Testis (tissue), 3 donors: ENCODE data around the gene KCNJ10. TPM values are rescaled to one million over a fixed set of nuclear protein-coding genes. Genes with fewer than 3 reads are reported as not detected.

Source experiments
- DNase-seq: peaks from one replicate; pipeline ENCODE4 v3.0.0-alpha.2; 2019
- H3K27ac ChIP-seq, 2 donors: fragments of 200-600 bp; sonication (generic); one replicate each; pipeline ENCODE4 v1.5.1; 2019
- H3K27me3 ChIP-seq: fragments of 200-600 bp; sonication (generic); one replicate; pipeline ENCODE4 v1.5.1; 2019
- H3K36me3 ChIP-seq: fragments of 200-600 bp; sonication (generic); one replicate; pipeline ENCODE4 v1.5.1; 2017; ENCODE audit warnings: low read depth; ENCODE audit errors: missing control alignments
- H3K4me1 ChIP-seq: fragments of 200-600 bp; sonication (generic); one replicate; pipeline ENCODE4 v1.5.1; 2019
- H3K4me3 ChIP-seq, 2 donors: fragments of 200-600 bp; sonication (generic); one replicate each; pipeline ENCODE4 v1.5.1; 2017 to 2019
- H3K9me3 ChIP-seq: fragments of 200-600 bp; sonication (generic); one replicate; pipeline ENCODE4 v1.5.1; 2017
- POLR2A ChIP-seq: fragments of 450-650 bp; IDR thresholded peaks from one replicate; pipeline ENCODE4 v1.6.1; 2017; ENCODE audit warnings: antibody characterized with exemption, mild to moderate bottlenecking, moderate library complexity
- WGBS, 2 donors: methylation state at CpG; one replicate each; pipeline ENCODE4 v1.1.5; 2018; 5-methylcytosine and 5-hydroxymethylcytosine counted together
- intact Hi-C: fragments of 100-400 bp; cut with DNase I; formaldehyde crosslinking; loops from one replicate; pipeline ENCODE4 v1.15.1; 2023; ENCODE audit warnings: low total_unique reads
- polyA plus RNA-seq: library from polyadenylated mRNA; stranded (reverse); fragments of 350-450 nt; fragmentation: Illumina TruSeq; extraction: RNeasy Lipid Tissue Mini Kit (QIAGEN cat#74804); gene quantifications from one replicate; pipeline ENCODE4 v1.2.3, GENCODE V29; 2014; ENCODE audit warnings: low read depth, low replicate concordance; ENCODE audit not compliant: insufficient read depth
- total RNA-seq, 2 donors: library from RNA; depleted of rRNA; stranded (reverse); fragments of >200 nt; gene quantifications; one replicate each; pipeline ENCODE4 v1.2.3, GENCODE V29; 2016
- TF ChIP-seq, protein P1 (sequence below), 3 experiments: fragments of 450-650 bp in 2 of 3; fragments of 200-600 bp in 1 of 3; sonication (generic) in 1 of 3; IDR thresholded peaks; one replicate each; pipeline ENCODE4 v1.5.1; 2016 to 2019; ENCODE audit warnings: antibody characterized with exemption in 3 of 3, mild to moderate bottlenecking in 2 of 3, moderate library complexity in 1 of 3

KCNJ10 gene
- total and polyA plus RNA-seq, 3 donors from 2014 or later: 0.79 to 1.9 (median 1.5) TPM

DNA sequence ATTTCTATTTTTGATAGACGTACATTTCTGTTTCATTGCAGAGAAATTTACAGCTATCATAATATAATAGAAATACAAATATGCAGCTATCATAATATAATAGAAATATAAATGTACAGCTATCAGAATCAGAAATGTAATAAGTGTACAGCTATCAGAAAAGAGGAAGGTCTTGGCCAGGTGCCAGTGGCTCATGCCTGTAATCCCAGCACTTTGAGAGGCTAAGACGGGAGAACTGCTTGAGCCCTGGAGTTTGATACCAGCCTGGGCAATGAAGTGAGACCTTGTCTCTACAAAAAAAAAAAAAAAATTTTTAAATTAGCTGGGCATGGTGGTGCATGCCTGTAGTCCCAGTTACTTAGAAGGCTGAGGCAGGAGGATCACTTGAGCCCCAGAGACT lies 76.0 kb downstream of the KCNJ10 start:
- WGBS, 2 donors: 43 to 78% methylated on average over 2 of the region's 2 CpGs
- intact Hi-C loops: no loop called here

DNA sequence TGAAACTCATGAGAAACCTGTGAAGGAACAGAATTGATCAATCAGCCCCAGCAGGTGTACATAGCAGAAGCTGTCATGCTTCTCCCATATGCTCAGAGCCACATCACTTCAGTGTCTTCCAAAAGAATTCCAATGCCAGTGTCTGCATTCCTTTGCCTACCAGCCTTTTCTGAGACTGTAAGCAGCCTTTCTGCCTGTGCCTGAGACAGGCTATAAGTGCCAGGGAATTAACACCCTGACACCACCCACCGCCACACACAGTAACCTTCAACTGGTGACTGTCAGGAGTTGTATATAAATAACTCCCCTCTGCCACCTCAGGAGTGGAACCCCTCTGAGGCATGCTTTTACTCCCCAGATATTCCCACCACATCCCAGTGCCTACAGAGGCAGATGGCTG lies 77.8 kb downstream of the KCNJ10 start:
- TF ChIP-seq POLR2A: no peak
- TF ChIP-seq, protein P1, sequence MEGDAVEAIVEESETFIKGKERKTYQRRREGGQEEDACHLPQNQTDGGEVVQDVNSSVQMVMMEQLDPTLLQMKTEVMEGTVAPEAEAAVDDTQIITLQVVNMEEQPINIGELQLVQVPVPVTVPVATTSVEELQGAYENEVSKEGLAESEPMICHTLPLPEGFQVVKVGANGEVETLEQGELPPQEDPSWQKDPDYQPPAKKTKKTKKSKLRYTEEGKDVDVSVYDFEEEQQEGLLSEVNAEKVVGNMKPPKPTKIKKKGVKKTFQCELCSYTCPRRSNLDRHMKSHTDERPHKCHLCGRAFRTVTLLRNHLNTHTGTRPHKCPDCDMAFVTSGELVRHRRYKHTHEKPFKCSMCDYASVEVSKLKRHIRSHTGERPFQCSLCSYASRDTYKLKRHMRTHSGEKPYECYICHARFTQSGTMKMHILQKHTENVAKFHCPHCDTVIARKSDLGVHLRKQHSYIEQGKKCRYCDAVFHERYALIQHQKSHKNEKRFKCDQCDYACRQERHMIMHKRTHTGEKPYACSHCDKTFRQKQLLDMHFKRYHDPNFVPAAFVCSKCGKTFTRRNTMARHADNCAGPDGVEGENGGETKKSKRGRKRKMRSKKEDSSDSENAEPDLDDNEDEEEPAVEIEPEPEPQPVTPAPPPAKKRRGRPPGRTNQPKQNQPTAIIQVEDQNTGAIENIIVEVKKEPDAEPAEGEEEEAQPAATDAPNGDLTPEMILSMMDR (IDR thresholded peaks at IDR 0.05): no peak
- H3K27ac ChIP-seq: no peak overlapping the region
- WGBS, 2 donors: 68 to 86% methylated on average over 1 of the region's 1 CpG
- no peak for DNase-seq
- H3K9me3 ChIP-seq: no peaks in the 10 kb centered on the region
- no peaks in the 10 kb centered on the region for H3K36me3 ChIP-seq
- no peak overlapping the region for H3K4me3 ChIP-seq
- no peaks in the 10 kb centered on the region for H3K4me1 ChIP-seq
- H3K27me3 ChIP-seq: no peaks in the 10 kb centered on the region
- intact Hi-C loops: no loop called here

More for the DNA sequence above, 76.0 kb downstream of the KCNJ10 start:
- no peak for DNase-seq
- TF ChIP-seq, protein P1 (IDR thresholded peaks at IDR 0.05): no peak
- no peak for TF ChIP-seq POLR2A
- Histone ChIP-seq H3K9me3 (no peaks in the 10 kb centered on the region), H3K4me1 (no peaks in the 10 kb centered on the region), H3K4me3 (no peak overlapping the region), H3K36me3 (no peaks in the 10 kb centered on the region), H3K27ac (no peak overlapping the region), H3K27me3 (no peaks in the 10 kb centered on the region)

DNA sequence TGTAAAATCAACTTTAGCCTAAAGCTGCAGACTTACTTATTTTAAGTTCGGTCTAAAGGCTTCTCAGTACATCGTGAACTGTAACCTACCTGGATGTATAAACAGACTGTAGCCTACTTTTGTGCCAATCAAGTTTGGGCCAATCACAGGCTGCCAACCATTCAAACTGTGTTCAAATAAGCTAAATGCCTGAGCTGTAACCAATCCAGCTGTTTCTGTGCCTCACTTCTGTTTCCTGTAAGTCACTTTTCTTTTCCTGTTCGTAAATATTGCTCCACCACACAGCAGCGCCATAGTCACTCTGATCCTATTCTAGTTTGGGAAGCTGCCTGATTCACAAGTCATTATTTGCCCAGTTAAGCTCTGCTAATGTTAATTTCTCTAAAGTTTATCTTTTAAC lies 78.4 kb downstream of the KCNJ10 start:
- WGBS, 2 donors: 82 to 84% methylated on average over 4 of the region's 4 CpGs
- TF ChIP-seq, protein P1 (IDR thresholded peaks at IDR 0.05): no peak
- no peak for TF ChIP-seq POLR2A
- Histone ChIP-seq H3K4me1 (no peaks in the 10 kb centered on the region), H3K4me3 (no peak overlapping the region), H3K27ac (no peak overlapping the region), H3K36me3 (no peaks in the 10 kb centered on the region), H3K27me3 (no peaks in the 10 kb centered on the region), H3K9me3 (no peaks in the 10 kb centered on the region)
- intact Hi-C loops: no loop called here
- no peak for DNase-seq

DNA sequence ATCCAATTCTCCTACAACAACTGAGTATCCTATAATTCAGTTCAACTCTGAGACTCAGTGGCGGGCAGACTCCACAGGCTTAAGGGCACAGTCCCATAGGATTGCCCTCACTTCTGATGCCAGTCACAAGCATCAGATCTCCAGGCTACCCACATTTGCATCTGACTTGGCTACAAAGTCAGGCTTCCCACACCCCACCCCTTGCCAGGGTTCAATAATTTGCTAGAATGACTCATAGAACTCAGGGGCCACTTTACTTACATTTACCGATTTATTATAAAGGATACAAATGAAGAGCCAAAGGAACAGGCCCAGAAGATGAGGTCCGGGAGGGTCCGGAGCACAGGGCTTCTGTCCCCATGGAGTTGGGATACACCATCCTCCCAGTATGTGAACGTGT lies 80.0 kb downstream of the KCNJ10 start:
- Histone ChIP-seq H3K27ac (no peak overlapping the region), H3K9me3 (no peaks in the 10 kb centered on the region), H3K4me1 (no peaks in the 10 kb centered on the region), H3K4me3 (no peak overlapping the region), H3K27me3 (no peaks in the 10 kb centered on the region), H3K36me3 (no peaks in the 10 kb centered on the region)
- DNase-seq: no peak
- intact Hi-C loops: no loop called here
- no peak for TF ChIP-seq POLR2A
- TF ChIP-seq, protein P1 (IDR thresholded peaks at IDR 0.05): no peak
- 81 to 86% methylated on average over 5 of the region's 5 CpGs for WGBS, 2 donors

DNA sequence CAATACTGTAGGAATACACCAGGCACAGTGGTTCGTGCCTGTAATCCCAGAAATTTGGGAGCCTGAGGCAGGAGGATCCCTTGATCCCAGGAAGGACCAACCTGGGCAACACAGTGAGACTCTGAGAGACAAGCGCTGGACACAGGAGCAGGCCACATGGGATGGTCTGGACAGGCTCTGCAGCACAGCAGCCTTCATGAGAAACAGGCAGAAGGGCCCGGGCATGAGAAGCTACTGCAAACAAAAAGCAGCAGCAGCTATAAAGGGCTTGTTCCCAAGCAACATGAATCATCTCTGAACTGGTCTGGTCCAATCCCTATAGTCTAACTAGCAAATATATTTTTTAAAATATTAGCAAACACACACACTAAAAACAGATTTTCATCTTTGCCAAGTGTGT lies 80.4 kb downstream of the KCNJ10 start:
- Histone ChIP-seq H3K4me3 (no peak overlapping the region), H3K27ac (no peak overlapping the region), H3K27me3 (no peaks in the 10 kb centered on the region), H3K9me3 (no peaks in the 10 kb centered on the region), H3K4me1 (no peaks in the 10 kb centered on the region), H3K36me3 (no peaks in the 10 kb centered on the region)
- WGBS, 2 donors: 85 to 91% methylated on average over 3 of the region's 3 CpGs
- DNase-seq: no peak
- TF ChIP-seq, protein P1 (IDR thresholded peaks at IDR 0.05): no peak
- intact Hi-C loops: no loop called here
